ENCODE measurements around the gene TMA7B.

The TMA7B gene

DNA sequence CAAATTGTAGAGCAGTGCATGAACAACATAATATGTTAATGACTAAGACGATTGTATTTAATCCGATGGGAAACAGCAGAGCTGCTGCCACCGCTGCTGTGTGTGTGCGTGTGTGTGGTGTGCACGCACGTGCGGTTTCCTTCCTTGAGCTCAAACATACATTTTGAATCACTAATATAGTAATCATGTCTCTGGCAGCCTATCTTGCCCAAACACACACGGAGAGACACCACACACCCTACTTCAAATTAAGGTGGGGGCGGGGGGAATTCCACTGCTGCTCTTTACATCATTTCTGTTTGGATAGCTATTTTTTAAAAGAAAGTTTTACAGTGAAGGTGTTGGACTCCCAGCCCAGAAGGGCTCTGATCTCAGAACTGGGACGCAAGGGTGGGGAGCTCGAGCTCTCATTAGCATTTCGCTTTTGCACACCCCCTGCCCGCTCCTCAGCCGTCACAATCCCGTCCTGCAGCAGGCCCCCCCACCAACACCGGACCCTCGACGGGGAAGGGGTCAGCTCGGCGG lies 33.9 kb downstream of the TMA7B start:
- Histone ChIP-seq H3K23ac (ENCODE audit: low read length in 2 of 2) (peak overlapping the region in 1 of 2 experiments; percentile 98), H2AFZ (ENCODE audit: low read depth, low read length) (no peak overlapping the region), H3K27ac (ENCODE audit: low read length, poor library complexity, severe bottlenecking) (no peak overlapping the region), H2AK5ac (ENCODE audit: low read length, severe bottlenecking) (no peak overlapping the region), H4K8ac (ENCODE audit: low read length) (no peak overlapping the region), H3K4me1 (ENCODE audit: control insufficient read depth, insufficient read depth, low read depth, low read length) (peaks cover 25% of the 10 kb centered on the region), H3K14ac (ENCODE audit: low read length in 2 of 2) (peak overlapping the region in 1 of 2 experiments; percentile 27), H3K4me2 (ENCODE audit: low read length, poor library complexity, severe bottlenecking) (no peak overlapping the region), H3K9ac (ENCODE audit: low read length) (no peak overlapping the region), H3K4me3 (ENCODE audit: insufficient read depth in 1 of 2, low read depth in 1 of 2, low read length in 2 of 2) (no peak overlapping the region), H3K18ac (ENCODE audit: low read depth in 1 of 2, low read length in 2 of 2) (no peak overlapping the region), H2BK12ac (ENCODE audit: low read length in 2 of 2) (no peak overlapping the region), H3K79me1 (replicated peaks; ENCODE audit: low read length, poor library complexity, severe bottlenecking) (no peaks in the 10 kb centered on the region), H2BK5ac (ENCODE audit: low read depth, low read length, poor library complexity, severe bottlenecking) (no peak overlapping the region), H4K91ac (ENCODE audit: low read length) (no peak overlapping the region), H2BK15ac (ENCODE audit: low read depth, poor library complexity, severe bottlenecking) (no peak overlapping the region), H3K36me3 (ENCODE audit: control insufficient read depth in 1 of 2, insufficient read depth in 2 of 2, low read depth in 1 of 2, low read length in 2 of 2) (peaks cover 0 to 3% of the 10 kb centered on the region in 2 experiments), H2BK120ac (ENCODE audit: low read depth, low read length) (no peak overlapping the region), H3K27me3 (ENCODE audit: control insufficient read depth in 1 of 2, insufficient read depth in 1 of 2, low read length in 2 of 2) (peaks cover 4 to 65% of the 10 kb centered on the region in 2 experiments), H3K4ac (ENCODE audit: low read depth in 1 of 2, low read length in 2 of 2) (no peak overlapping the region), H3K9me3 (ENCODE audit: control insufficient read depth, low read length) (no peaks in the 10 kb centered on the region)
- 60% methylated on average over 19 of the region's 20 CpGs for WGBS
- no peak for DNase-seq

DNA sequence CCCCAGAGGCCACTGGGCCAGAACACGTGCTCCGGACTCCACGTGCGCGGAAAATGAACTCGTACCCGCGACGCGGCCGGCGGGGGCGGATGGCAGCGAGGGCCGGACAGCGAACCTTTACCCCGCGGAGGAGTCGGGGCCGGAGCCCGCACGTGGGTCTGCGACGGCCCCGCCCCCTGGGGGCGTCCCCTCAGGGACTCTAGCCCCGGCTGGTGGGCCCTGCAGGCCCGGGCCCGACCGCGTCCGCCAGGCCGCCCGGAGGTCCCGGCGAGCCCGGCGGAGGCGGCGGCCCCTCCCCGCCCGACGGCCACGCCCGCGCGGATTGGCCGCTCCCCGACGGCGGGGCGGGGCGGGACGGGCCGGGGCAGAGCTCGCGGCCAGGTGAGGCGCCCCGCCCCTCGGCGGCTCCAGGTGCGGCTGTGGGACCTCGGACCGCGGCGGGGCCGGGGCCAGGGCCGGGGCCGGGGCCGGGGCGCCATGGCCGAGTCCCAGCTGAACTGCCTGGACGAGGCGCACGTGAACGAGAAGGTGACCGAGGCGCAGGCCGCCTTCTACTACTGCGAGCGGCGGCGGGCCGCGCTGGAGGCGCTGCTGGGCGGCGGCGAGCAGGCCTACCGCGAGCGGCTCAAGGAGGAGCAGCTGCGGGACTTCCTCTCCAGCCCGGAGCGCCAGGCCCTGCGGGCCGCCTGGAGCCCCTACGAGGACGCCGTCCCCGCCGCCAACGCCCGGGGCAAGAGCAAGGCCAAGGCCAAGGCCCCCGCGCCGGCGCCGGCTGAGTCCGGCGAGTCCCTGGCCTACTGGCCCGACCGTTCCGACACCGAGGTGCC lies 34.6 kb downstream of the TMA7B start, which contains the start of gene FAM83F:
Gene FAM83F, plus strand, starts transcription at position 389 of the 827 bp plus-strand sequence. Its CDS starts 89 bp downstream, at position 478.
- H4K91ac ChIP-seq (ENCODE audit: low read length), result no peak within 1 kb of the TSS
- peak within 1 kb of the TSS in 1 of 2 experiments; percentile 43 for H2BK12ac ChIP-seq (ENCODE audit: low read length in 2 of 2)
- peak within 1 kb of the TSS; percentile 13 for H3K4me2 ChIP-seq (ENCODE audit: low read length, poor library complexity, severe bottlenecking)
- H3K4me1 ChIP-seq (ENCODE audit: control insufficient read depth, insufficient read depth, low read depth, low read length), result peaks cover 31% of the 10 kb centered on the region
- H3K23ac ChIP-seq (ENCODE audit: low read length in 2 of 2), result peak within 1 kb of the TSS in 1 of 2 experiments; percentile 98
- no peaks in the 10 kb centered on the region for H3K9me3 ChIP-seq (ENCODE audit: control insufficient read depth, low read length)
- peak within 1 kb of the TSS in 1 of 2 experiments; percentile 36 for H3K14ac ChIP-seq (ENCODE audit: low read length in 2 of 2)
- peaks cover 0 to 3% of the 10 kb centered on the region in 2 experiments for H3K36me3 ChIP-seq (ENCODE audit: control insufficient read depth in 1 of 2, insufficient read depth in 2 of 2, low read depth in 1 of 2, low read length in 2 of 2)
- H2AFZ ChIP-seq (ENCODE audit: low read depth, low read length), result no peak within 1 kb of the TSS
- no peak within 1 kb of the TSS for H2BK15ac ChIP-seq (ENCODE audit: low read depth, poor library complexity, severe bottlenecking)
- H3K4me3 ChIP-seq (ENCODE audit: insufficient read depth in 1 of 2, low read depth in 1 of 2, low read length in 2 of 2), result no peak within 1 kb of the TSS
- peak; percentile 8 for DNase-seq
- H3K4ac ChIP-seq (ENCODE audit: low read depth in 1 of 2, low read length in 2 of 2), result no peak within 1 kb of the TSS
- H3K27me3 ChIP-seq (ENCODE audit: control insufficient read depth in 1 of 2, insufficient read depth in 1 of 2, low read length in 2 of 2), result peaks cover 4 to 70% of the 10 kb centered on the region in 2 experiments
- H2BK120ac ChIP-seq (ENCODE audit: low read depth, low read length), result no peak within 1 kb of the TSS
- no peak within 1 kb of the TSS for H3K9ac ChIP-seq (ENCODE audit: low read length)
- no peak within 1 kb of the TSS for H4K8ac ChIP-seq (ENCODE audit: low read length)
- H3K27ac ChIP-seq (ENCODE audit: low read length, poor library complexity, severe bottlenecking), result no peak within 1 kb of the TSS
- no peak within 1 kb of the TSS for H3K18ac ChIP-seq (ENCODE audit: low read depth in 1 of 2, low read length in 2 of 2)
- H2BK5ac ChIP-seq (ENCODE audit: low read depth, low read length, poor library complexity, severe bottlenecking), result no peak within 1 kb of the TSS
- no peaks in the 10 kb centered on the region for H3K79me1 ChIP-seq (replicated peaks; ENCODE audit: low read length, poor library complexity, severe bottlenecking)
- 10% methylated on average over 85 of the region's 115 CpGs for WGBS
- H2AK5ac ChIP-seq (ENCODE audit: low read length, severe bottlenecking), result no peak within 1 kb of the TSS

DNA sequence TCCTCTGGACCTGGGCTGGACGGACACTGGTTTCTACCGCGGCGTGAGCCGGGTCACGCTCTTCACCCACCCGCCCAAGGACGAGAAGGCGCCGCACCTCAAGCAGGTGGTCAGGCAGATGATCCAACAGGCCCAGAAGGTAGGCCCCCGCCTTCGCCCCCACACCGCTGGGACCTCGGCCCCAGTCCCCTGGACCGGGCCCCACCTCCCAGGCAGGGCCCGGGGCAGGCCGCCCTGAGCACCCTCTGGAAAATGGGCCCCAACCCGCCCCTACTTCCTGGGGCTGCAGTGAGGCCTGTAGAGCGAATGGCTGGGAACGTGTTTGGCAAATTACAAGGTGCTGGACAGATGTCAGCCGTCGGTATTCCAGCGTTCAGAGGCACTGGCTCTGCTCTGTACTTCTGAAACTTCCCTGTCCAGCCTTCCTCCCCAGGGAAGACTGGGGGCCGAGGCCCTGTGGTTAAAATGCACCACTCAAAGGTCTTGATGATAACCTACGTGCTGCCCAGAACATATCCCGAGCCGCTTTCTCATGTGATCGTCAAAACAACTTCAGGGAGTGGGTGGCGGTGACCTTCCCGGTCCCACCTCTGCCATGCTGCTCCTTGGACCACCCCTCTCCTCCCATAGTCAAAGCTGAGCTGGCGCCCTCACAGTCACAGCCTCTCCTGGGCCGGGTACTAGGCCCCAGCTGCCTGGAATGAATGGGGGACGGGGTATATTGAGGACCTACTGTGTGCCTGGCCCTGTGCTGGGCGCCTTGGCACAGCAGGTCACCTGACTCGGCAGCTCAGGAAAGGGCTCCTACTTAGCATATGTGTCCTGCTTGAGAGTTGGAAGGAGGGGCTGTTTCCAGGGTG lies 35.4 kb downstream of the TMA7B start:
- Histone ChIP-seq H3K18ac (ENCODE audit: low read depth in 1 of 2, low read length in 2 of 2) (no peak overlapping the region), H2BK5ac (ENCODE audit: low read depth, low read length, poor library complexity, severe bottlenecking) (no peak overlapping the region), H3K23ac (ENCODE audit: low read length in 2 of 2) (no peak overlapping the region), H3K4ac (ENCODE audit: low read depth in 1 of 2, low read length in 2 of 2) (no peak overlapping the region), H3K4me3 (ENCODE audit: insufficient read depth in 1 of 2, low read depth in 1 of 2, low read length in 2 of 2) (no peak overlapping the region), H4K91ac (ENCODE audit: low read length) (no peak overlapping the region), H3K36me3 (ENCODE audit: control insufficient read depth in 1 of 2, insufficient read depth in 2 of 2, low read depth in 1 of 2, low read length in 2 of 2) (peaks cover 0 to 3% of the 10 kb centered on the region in 2 experiments), H3K4me2 (ENCODE audit: low read length, poor library complexity, severe bottlenecking) (no peak overlapping the region), H3K27me3 (ENCODE audit: control insufficient read depth in 1 of 2, insufficient read depth in 1 of 2, low read length in 2 of 2) (peaks cover 4 to 73% of the 10 kb centered on the region in 2 experiments), H3K9ac (ENCODE audit: low read length) (no peak overlapping the region), H2AK5ac (ENCODE audit: low read length, severe bottlenecking) (no peak overlapping the region), H3K9me3 (ENCODE audit: control insufficient read depth, low read length) (no peaks in the 10 kb centered on the region), H2BK12ac (ENCODE audit: low read length in 2 of 2) (peak overlapping the region in 1 of 2 experiments; percentile 43), H3K79me1 (replicated peaks; ENCODE audit: low read length, poor library complexity, severe bottlenecking) (no peaks in the 10 kb centered on the region), H2BK120ac (ENCODE audit: low read depth, low read length) (no peak overlapping the region), H3K14ac (ENCODE audit: low read length in 2 of 2) (peak overlapping the region in 1 of 2 experiments; percentile 36), H3K4me1 (ENCODE audit: control insufficient read depth, insufficient read depth, low read depth, low read length) (peaks cover 34% of the 10 kb centered on the region), H3K27ac (ENCODE audit: low read length, poor library complexity, severe bottlenecking) (no peak overlapping the region), H2AFZ (ENCODE audit: low read depth, low read length) (no peak overlapping the region), H4K8ac (ENCODE audit: low read length) (no peak overlapping the region), H2BK15ac (ENCODE audit: low read depth, poor library complexity, severe bottlenecking) (no peak overlapping the region)
- 60% methylated on average over 35 of the region's 35 CpGs for WGBS
- no peak for DNase-seq
